ENCODE results near the gene HPSE2.

DNA sequence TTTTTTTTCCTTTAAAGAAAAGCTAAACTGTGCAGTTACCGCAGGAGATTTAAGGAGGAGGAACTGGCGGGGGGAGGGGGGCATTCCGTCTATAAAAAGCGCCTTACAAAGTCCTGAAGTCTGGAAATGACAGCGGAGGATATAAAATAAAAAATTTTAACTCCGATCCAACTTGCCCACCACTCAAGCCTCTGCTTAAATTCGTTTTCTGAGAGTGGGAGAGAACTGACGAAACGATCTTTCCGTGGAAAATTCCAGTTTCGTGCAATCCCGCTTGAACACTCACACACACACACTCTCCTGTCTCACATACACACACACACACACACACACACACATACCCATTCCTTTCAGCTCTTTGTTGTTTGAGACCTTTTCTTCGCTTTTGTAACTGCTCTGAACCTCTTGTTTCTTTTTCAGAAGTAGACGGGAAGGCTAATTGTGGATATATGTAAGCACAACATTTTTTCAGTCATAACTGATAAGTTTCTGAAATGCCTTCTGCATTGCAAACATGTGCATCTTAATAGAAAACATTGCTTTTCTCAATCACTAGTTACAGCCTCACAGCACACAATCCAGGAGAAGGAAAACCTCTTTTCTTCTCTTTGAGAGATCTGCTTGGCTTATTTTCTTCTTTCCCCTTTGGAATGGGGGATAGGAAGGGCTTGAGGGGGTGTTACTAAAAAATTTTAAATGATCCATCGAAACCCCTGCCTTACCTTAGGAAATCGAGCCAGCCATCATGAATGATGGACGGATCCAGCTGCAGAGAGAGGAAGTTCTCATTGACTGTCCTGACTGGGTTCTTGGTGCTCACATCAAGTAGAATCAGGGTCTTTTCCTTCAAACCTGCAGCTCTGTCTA is 628 bp downstream of the HPSE2 start:
- TF ChIP-seq POLR2AphosphoS5 (IDR thresholded peaks at IDR 0.05; ENCODE audit: borderline replicate concordance, low read depth, low read length) = no peak
- no peak for TF ChIP-seq EZH2 (IDR thresholded peaks at IDR 0.05)
